ENCODE data around the gene NELFA. TPM values are rescaled to one million over a fixed set of nuclear protein-coding genes. Genes with fewer than 3 reads are reported as not detected.
"Not testable (repeated sequence)": the region's sequence is repeated elsewhere in the genome, so short reads cannot be mapped to it uniquely, and the experiment has no call there.

Gene NELFA
- total and polyA plus RNA-seq, 8 donors = 5.8 to 82.9 (median 20.1) TPM

DNA sequence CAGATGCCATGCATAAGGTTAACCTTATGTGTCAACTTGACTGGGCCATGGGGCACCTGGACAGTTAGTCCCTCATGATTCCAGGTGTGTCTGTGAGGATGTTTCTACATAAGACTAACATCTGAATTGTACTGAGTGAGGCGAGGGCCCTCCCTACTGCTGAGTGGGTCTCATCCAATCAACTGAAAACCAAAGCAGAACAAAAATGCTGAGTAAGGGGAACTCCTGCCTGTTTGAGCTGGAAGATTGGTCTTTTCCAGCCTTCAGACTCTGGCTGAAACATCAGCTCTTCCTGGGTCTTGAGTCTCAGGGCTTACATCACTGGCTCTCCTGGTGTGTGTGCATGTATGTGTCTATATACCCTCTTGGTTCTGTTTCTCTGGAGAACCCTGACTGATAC is 13.8 kb downstream of the NELFA start:
- Histone ChIP-seq H3K27ac (no peak overlapping the region), H3K4me3 (no peak overlapping the region), H3K9me3 (peaks cover 0 to 13% (median 0%) of the 10 kb centered on the region in 4 donors), H3K27me3 (no peaks in the 10 kb centered on the region), H3K4me1 (peaks cover 4 to 19% (median 14%) of the 10 kb centered on the region in 4 donors), H3K36me3 (peaks cover 4 to 32% (median 24%) of the 10 kb centered on the region in 4 donors)
- TF ChIP-seq POLR2A (IDR thresholded peaks at IDR 0.05) (no peak), POLR2AphosphoS5 (IDR thresholded peaks at IDR 0.05) (no peak), EP300 (IDR thresholded peaks at IDR 0.05) (no peak)
- TF ChIP-seq, protein P1, sequence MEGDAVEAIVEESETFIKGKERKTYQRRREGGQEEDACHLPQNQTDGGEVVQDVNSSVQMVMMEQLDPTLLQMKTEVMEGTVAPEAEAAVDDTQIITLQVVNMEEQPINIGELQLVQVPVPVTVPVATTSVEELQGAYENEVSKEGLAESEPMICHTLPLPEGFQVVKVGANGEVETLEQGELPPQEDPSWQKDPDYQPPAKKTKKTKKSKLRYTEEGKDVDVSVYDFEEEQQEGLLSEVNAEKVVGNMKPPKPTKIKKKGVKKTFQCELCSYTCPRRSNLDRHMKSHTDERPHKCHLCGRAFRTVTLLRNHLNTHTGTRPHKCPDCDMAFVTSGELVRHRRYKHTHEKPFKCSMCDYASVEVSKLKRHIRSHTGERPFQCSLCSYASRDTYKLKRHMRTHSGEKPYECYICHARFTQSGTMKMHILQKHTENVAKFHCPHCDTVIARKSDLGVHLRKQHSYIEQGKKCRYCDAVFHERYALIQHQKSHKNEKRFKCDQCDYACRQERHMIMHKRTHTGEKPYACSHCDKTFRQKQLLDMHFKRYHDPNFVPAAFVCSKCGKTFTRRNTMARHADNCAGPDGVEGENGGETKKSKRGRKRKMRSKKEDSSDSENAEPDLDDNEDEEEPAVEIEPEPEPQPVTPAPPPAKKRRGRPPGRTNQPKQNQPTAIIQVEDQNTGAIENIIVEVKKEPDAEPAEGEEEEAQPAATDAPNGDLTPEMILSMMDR (IDR thresholded peaks at IDR 0.05) = no peak
- 37 to 100% (median 95%) methylated on average over 1 of the region's 1 CpG for WGBS, 5 donors
- DNase-seq = no peak
- intact Hi-C loops (cut with DNase I; ENCODE audit: low total_unique reads) = no loop called here

DNA sequence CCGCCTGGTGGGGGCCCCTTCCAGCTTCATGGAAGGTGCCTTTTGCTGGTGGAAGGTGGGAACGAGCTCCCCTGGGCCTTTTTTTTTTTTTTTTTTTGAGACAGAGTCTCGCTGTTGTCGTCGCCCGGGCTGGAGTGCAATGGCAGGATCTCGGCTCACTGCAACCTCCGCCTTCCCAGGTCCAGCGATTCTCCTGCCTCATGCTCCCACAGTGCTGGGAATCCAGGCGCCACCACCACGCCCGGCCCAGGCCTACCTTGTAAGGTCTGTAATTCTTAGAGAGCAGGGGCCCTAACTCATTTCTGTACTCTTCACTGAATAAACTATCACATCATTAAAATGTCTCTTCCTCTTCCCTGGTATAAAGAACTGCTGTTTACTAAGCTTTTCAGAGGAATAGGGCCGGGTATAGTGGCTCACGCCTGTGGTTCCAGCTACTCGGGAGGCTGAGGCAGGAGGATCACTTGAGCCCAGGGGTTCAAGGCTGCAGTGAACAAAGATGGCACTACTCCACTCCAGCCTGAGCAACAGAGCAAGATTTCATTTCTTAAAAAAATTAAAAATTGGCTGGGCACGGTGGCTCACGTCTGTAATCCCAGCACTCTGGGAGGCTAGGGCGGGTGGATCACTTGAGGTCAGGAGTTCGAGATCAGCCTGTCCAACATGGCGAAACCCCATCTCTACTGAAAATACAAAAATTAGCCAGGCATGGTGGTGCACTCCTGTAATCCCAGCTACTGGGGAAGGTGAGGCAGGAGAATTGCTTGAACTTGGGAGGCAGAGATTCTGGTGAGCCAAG is 14.9 kb downstream of the NELFA start:
- Histone ChIP-seq H3K36me3 (peaks cover 15 to 42% (median 34%) of the 10 kb centered on the region in 4 donors), H3K9me3 (peaks cover 0 to 13% (median 0%) of the 10 kb centered on the region in 4 donors), H3K4me1 (peaks cover 4 to 19% (median 14%) of the 10 kb centered on the region in 4 donors)
- H3K27ac ChIP-seq; intact Hi-C loops (cut with DNase I; ENCODE audit: low total_unique reads); DNase-seq; H3K27me3 ChIP-seq; H3K4me3 ChIP-seq: not testable (repeated sequence)
- 94 to 97% (median 96%) methylated on average over 20 of the region's 20 CpGs for WGBS, 5 donors

DNA sequence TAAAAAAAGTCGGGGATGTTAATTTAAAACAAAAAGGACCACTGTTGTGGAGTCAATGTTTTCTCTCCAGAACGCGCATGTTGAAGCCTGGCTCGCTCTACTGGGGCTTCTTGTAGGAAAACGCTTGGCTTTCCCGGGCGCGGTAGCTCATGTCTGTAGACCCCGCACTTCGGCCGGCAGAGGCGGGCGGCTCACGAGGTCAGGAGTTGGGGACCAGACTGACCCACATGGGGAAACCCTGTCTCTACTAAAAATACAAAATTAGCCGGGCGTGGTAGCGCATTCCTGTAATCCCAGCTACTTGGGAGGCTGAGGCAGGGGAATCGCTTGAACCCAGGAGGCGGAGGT is 15.6 kb downstream of the NELFA start:
- no peak for TF ChIP-seq POLR2AphosphoS5 (IDR thresholded peaks at IDR 0.05)
- TF ChIP-seq POLR2A (IDR thresholded peaks at IDR 0.05) = no peak
- no peak for TF ChIP-seq EP300 (IDR thresholded peaks at IDR 0.05)
- TF ChIP-seq, protein P1 (IDR thresholded peaks at IDR 0.05) = no peak
- intact Hi-C loops (cut with DNase I; ENCODE audit: low total_unique reads) = no loop called here
- no peaks in the 10 kb centered on the region for H3K27me3 ChIP-seq
- H3K27ac ChIP-seq = peak overlapping the region in 1 of 5 donors; percentile 22
- DNase-seq = no peak
- peaks cover 4 to 19% (median 14%) of the 10 kb centered on the region in 4 donors for H3K4me1 ChIP-seq
- H3K9me3 ChIP-seq = peaks cover 0 to 13% (median 0%) of the 10 kb centered on the region in 4 donors
- 92 to 95% (median 93%) methylated on average over 19 of the region's 19 CpGs for WGBS, 5 donors
- no peak overlapping the region for H3K4me3 ChIP-seq
- peaks cover 18 to 46% (median 41%) of the 10 kb centered on the region in 4 donors for H3K36me3 ChIP-seq

DNA sequence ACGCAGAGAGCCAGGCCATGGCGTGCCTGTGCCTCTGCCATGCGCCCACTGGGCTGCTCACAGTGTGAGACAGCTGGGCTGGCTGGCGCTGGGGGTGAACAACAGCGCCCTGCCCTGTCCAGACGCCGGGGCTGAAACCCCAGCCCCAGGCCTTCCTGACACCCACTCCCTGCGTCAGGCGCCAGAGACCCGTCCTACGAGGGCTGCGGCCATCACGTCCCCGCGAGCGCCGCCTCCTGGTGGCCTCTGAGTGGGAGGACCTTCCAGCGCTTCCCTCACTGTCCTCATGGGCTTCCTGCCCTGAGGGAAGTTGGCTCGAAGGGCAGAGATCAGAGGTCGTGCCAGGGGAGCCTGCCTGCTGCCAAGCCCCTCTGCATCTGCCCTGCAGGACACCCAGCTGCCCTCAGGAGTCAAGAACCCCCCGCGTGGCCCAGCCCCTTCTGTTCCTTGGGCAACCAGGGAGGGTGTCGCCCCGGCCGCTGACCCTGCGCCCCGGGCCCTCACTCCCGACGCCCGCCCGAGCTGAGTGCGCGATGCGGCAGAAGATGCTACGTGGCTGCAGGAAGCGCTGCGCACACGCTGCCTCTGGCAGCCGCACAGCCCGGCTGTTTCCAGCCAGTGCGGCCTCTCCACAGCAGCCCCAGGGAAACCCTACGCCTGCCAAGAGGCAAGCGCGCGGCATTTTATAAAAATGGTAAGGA is 16.2 kb downstream of the NELFA start:
- intact Hi-C loops (cut with DNase I; ENCODE audit: low total_unique reads) = no loop called here
- Histone ChIP-seq H3K36me3 (peaks cover 22 to 46% (median 42%) of the 10 kb centered on the region in 4 donors), H3K9me3 (peaks cover 0 to 8% (median 0%) of the 10 kb centered on the region in 4 donors), H3K4me3 (no peak overlapping the region), H3K27ac (peak overlapping the region in 2 of 5 donors; percentile 22 to 31), H3K27me3 (no peaks in the 10 kb centered on the region), H3K4me1 (peaks cover 0 to 19% (median 14%) of the 10 kb centered on the region in 4 donors)
- no peak for DNase-seq
- 79 to 94% (median 89%) methylated on average over 26 to 45 of the region's 45 CpGs for WGBS, 5 donors
- TF ChIP-seq POLR2AphosphoS5 (IDR thresholded peaks at IDR 0.05) (no peak), EP300 (IDR thresholded peaks at IDR 0.05) (no peak), POLR2A (IDR thresholded peaks at IDR 0.05) (no peak)
- TF ChIP-seq, protein P1 (IDR thresholded peaks at IDR 0.05) = no peak
